Activated gamma-delta T cell treated with anti-CD3 and anti-CD28 coated beads, Interleukin-2, amount 50 U/mL, for 16 hours (primary cell): ENCODE data around the gene WBP11.

Source experiments
- DNase-seq: peaks from one replicate; pipeline ENCODE4 v3.0.0-alpha.2; 2020; ENCODE audit warnings: low read depth

WBP11 gene

DNA sequence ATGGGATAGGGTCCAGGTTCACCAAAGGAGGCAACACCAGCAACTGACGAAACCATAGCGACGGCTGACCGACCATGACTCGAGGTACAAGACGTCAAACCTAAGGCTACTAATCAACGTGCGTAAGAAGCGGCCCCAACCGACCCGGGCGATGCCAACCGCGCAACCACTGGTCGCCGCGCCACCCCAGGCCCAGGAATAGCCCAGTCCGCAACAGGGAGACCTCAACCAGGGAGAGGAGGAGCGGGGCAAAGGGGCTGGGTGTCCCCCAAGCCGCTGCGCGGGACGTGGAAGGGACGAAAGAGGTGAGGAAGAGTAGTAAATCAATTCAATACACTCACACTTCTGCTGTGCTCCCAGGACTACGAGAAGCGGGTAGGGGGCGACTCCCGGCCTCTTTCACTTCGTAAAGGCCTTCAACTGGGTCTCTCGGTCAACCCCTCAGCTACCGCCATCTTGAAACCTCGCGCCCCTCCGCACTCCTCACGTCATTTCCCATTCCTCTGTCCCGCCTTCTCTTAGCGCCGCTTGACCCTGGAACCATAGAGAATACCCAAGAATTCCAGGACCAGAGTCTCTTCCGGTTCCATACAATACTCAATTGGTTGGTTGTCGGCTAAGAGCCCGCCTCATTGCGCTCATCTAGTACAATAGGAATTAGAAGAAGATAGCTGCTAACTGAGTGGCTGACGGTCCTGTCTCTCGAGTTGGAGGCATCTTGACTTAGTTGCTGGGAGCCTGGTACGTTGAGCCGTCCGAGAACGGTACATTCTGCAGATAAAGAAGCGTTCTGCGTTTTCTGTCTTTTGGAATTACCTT is at the start of gene WBP11, which contains the start of gene C12orf60:
Gene WBP11, minus strand, starts transcription at position 468 of the 819 bp plus-strand sequence. CDS start 2,095 bp downstream, outside the sequence.
Gene C12orf60, plus strand, starts transcription at position 660 of the 819 bp plus-strand sequence. CDS start 19,266 bp downstream, outside the sequence.
- peak; percentile 79 for DNase-seq

DNA sequence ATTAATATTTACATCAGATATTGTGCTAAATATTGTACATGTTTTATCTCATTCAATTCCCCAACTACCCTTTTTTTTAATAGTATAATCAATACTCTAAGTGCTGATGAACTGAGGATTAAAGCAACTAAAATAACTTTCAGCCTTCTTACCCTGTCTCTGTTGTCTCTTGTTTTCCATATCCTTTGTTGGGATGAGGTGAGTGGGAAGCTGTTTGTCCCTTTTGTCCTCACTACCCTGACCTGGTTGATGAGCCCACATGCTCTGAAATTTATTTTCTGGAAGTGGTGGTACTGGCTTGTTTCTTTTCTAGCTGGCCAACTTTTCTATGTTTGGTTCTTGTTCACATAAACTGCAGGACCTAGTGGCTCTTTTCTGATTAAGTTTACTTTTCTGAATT is 49.6 kb upstream of the WBP11 start:
- no peak for DNase-seq

DNA sequence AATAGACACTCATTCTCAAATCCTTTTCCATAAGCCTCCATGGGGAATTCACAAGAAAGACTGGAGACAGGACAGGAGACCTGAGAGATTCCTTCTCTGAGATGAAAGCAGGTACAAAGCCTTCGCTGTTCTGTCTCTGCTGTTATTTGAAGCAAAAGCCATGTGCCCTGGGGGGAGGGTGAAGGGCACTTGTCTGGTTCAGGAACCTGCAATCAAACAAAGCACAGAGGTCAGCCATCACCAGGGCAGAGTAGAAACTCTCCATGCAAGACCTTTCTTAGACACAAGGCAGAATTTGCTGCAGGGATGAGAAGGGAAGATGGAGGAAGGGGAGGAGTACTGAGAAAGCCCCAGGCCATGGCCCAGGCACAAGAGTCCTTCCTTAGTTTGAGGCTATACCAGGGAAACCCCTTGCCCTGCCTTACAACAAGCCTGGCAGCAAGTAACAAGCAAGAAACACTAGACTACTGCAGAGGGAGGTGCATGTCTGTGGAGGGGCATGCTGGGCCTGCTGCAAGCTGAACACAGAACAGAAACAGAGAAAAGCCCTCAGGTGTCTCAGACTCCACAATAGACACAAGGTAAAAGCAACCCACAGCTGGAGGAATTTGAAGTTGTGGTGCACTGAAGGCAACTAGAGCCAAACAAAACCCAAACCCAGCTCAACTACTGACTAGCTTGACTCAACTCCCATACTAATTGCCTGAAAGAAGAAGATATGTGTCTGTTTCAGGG is 47.8 kb upstream of the WBP11 start:
- no peak for DNase-seq

DNA sequence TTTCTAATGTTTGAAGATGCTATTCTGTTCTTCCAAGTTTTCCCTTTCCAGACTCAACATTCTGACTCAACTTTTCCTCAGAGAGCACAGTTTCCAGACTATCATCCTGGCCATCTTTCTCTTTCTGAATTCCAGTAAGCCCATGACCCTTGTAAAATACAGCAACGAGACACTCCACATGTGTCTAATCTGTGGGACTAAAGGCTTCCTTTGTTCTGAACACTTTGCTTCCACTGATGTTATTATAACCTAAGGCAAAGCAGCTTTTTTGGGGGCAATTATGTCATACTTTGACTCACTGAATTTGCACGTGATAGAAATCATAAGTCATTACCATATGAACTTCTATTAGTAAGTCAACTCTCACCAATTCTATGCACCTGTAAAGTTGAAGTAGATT is 46.4 kb upstream of the WBP11 start:
- no peak for DNase-seq

DNA sequence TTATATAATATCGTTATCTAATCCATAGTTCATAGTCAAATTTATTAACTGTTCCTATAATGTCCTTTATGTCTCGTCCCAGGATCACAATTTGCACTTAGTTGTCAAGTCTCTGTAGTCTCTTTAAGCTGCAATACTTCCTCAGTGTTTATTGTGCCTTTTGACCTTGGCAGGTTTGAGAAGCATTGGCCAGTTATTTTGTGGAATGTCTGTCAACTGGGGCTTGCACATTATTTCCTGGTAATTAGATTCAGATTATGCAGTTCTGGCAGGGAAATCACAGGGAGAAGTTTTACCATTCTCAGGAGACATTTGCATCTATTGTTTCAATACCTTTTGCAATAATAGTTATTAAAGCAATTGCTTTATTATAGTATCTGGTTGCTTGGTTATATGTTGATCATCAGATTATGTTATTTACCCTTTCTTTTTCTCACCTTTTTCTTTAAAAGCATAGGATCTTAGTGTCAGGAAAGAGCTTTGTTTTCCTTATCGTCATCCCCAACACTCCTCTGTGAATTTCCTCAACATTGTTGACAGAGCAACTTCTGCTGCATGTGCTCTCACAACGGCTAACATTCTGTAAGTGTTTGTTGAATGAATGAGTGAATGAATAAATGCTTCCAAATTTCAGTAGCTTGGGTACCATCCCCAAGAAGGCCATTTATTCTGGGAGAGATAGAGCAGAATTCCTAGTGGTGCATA is 43.8 kb upstream of the WBP11 start:
- DNase-seq = no peak

DNA sequence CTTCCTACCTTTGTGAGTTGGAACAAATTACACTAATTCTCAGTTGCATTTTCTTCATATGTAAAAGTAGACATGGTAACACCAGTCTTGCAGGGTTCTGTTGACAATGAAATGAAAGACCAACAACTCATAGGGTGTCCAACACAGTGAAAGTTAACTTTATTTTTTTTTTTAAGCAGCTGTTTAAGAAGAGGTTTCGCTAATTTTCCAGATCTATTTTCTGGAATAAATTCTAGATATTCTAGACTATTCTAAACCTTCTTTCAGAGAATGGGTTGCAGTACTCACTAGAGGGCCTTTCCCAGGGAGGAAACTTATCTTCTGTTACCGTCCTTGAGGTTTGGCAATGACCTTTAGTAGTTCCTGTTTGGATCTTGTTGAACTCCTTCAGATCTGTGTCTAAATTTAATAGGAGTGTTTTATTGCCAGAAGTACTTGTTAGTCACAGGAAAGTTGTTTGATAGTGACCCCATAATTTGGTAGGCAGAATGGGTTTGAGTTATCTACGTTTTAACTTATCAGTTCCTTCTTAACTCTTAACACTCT is 42.8 kb upstream of the WBP11 start:
- no peak for DNase-seq

DNA sequence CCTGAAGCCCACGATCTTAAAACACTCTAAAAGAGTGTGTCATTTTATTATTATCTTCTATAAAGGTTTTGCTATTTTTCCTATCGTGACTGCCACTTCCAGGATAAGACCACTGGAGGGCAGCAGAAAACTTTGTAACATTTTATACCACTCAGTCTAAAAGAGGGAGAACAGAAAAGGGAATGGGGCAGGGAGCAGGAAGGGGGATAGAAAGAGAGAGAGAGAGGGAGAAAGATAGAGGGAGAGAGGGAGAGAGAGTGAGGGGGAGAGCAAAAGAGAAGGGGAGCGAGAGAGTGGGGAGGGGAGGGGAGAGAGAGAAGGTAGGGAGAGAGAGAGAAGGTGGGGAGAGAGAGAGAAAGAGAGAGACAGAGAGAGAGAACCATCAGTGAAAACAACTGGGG is 42.1 kb upstream of the WBP11 start:
- peak; percentile 21 for DNase-seq

DNA sequence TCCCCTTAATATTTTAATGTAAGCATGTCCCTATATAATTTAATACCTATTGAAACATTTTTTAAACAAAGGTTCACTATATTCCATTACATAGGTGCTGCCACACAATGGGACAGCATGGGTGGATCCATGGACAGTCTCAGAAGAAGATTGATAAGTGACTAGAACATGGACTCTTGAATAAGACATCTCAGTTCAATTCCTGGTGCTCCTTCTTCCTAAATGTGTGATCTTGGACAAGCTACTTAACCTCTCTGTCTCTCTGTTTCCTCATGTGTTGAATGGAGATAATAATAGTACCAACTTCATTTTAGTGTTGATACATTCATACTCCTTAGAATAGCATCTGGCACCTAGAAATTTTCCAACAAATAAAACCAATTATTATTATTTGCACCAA is 41.1 kb upstream of the WBP11 start:
- no peak for DNase-seq

DNA sequence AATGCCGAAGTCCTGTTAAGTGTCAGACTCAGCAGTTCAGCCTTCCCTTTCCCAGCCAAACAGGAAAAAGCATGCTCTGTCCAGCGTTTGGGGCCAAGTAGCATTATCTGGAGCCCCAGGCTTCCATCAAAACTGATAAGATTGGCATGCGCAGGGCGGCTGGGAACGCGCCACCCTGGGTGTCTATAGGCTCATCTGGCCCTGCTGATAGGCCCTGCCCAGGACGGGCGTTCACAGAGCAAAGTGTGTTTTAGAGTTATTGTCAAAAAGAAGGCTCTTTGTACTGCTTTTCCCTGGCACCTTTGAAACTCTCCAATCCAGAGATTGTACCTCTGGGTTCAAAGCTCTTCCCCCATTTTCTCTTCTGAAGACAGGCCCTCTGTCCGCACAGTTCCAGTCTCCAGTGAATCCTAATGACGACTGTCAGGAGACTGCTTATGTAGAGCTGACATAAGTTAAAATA is 40.2 kb upstream of the WBP11 start, which contains the start of gene ART4:
Gene ART4, minus strand, starts transcription at position 102 of the 463 bp plus-strand sequence. CDS start 413 bp downstream, outside the sequence.
- no peak for DNase-seq

DNA sequence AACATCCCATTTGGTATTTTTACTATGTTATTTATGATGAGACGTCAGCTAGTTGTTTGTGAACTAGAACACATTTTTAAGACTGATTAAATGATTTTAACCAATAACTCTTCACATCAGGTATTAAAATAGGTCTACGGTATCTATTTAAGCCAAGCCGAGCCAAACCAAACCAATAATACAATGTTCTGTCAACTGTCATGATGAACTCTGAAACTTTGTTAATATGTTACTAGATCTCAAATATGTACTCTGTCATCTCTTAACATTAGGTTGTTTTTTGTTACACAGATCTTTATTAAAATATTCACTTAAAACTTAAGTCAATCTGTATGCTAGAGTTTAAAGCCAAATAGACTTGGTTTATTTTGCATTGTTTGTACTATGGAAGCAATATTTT is 39.0 kb upstream of the WBP11 start:
- DNase-seq = no peak

DNA sequence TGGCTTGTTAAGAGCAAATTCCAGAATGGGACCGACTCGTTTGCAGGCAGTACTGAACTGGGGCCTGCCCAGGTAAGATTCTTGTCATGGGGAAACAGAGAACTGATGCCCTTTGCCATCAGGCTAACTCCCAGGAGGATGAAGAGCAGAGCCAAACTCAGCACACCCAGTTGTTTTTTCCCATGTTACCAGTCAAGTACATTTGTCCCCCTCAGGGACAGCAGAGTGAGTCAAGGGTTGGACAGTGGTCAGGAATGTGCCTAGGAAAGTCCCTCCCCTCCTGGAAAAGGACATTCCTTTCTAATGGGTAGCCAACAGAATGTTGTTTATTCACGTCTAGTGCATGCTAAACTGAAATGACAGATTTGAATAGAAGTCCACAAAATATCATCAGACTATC is 38.5 kb upstream of the WBP11 start:
- no peak for DNase-seq

DNA sequence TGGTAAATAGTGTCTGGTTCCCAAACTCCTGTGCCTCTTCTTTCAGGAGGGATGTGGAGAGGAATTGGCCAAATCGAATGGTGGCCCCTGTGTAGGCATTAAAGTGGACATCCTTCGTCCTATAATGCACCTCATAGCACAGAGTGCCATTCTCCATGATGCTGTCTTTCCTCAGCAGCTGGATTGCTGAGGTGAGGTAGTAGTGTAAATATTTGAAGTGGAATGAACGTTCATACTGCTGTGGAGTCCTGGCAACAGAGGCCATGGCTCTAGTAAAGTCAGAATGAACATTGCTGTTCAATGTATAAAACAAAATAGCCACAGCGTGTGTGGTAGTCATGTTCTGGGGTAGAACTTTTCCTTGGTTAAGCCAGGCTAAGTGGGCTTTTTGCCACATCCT is 37.3 kb upstream of the WBP11 start:
- DNase-seq = no peak

DNA sequence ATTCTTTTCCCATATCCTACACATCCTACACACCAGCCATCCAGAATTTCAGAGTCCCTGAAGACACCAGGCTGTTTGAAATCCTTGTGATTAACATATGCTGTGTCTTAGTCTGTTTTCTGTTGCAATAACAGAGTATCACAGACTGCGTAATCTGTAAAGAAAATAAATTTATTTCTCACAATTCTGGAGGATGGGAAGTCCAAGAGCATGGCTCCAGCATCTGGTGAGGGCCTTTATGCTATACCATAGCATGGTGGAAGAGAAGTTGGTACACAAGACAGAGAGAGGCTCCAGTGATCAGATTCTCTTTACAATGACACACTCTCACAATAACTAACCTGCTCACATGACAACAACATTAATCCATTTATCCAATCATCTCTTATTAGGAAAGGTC is 36.0 kb upstream of the WBP11 start:
- no peak for DNase-seq

DNA sequence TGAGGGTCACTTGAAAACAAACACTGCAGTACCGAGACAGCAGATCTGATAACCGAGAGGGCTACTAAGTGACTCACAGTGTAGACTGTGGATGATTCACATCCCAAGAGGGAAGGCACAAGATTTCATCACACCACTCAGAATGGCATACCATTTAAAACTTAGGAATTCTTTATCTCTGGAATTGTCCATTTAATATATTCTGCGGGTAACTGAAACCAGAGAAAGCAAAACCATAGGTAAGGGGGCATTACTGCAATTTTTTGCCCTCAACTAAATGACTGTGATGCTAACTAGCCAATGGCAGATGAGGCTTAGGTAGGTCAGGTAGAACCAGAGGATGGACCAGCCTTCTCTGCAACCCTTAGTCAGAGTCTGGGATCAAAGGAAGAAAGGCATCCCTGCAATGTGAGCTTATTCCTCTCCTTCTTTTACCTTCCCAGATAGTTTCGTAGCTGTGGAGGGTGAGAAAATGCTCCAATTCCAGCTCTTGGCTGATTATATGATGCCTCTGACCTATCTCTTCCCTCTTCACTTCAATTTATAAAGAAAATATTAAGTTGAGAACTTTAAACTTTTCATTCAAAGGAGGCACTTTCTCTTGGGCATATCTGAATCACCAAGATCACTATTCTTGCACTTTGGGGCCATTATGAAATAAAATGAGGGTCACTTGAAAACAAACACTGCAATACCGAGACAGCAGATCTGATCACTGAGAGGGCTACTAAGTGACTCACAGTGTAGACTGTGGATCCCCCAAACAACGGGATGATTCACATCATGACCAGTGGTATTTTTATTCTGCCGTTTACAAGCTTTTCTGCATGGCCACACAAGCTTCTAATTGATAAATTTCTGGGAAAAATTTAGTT is 33.3 kb upstream of the WBP11 start:
- no peak for DNase-seq

DNA sequence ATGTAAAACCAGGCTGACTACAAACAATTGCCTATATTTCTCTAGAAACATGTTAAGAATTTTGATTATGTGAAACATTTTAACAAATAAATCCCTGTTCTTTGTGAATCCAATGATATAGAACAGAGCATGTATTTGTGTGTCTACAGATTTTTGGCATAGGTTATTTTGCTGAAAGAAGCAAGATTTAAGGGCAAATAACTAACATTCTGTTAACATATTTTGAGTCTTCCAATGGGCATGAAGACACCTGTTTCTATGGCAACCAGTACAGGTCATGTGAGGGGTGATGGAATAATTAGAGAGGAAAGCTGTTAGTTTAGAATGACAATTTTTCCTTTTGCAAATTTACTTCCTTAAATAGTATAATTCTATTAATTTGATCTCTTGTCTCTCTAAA is 31.2 kb upstream of the WBP11 start:
- no peak for DNase-seq

DNA sequence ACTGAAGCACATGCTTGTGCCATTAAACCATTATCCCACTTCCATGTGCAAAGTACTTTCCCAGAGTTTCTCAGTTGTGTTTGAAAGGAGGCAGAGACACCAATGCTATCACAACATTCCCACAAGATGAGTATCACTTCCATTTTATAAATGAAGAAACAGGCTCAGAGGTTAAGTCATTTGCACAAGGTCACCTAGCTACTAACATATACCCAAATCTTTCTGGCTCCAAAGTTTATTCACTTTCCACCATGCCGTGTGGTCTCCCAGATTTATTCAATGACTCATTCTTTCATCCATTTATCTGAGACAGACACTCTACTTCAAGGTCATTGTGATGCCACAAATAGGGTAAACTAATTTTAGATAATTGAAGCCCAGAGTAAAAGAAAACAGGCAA is 30.7 kb upstream of the WBP11 start:
- no peak for DNase-seq

DNA sequence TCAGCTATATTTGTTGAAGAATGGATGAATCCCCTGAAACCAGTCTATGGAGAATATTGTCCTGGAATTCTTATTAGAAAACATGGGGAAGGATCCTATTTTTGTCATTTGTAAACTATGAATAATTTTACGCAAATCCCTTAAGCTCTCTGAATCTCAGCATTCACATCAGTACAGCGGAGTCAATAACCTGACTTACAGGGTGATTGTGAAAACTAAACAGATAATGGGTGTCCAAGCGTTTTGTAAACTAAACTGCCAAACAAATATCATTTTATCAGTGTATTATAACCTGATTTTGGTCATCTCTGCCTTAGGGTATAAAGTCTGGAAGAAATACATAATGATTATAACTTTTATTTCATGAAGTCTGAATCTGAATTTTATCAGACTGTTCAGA is 30.1 kb upstream of the WBP11 start:
- DNase-seq = no peak

DNA sequence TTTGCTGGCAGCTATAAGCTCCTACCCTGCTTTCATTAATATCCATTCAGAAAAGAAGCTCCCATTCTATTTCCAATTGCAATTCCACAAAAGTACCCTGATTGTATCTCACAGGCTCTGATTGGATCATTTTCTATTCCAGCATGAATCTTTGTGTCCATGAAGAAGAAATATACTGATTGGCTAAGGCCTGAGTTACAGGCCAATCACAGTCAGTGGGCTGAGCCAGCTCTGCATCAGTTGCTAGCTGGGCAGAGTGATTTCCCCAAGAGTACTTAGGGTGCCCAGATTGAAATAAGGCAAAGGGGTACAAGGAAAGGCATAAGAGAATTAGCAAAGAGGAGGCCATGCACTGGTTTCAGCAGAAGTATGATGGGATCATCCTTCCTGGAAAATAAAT is 25.6 kb upstream of the WBP11 start:
- DNase-seq = no peak

DNA sequence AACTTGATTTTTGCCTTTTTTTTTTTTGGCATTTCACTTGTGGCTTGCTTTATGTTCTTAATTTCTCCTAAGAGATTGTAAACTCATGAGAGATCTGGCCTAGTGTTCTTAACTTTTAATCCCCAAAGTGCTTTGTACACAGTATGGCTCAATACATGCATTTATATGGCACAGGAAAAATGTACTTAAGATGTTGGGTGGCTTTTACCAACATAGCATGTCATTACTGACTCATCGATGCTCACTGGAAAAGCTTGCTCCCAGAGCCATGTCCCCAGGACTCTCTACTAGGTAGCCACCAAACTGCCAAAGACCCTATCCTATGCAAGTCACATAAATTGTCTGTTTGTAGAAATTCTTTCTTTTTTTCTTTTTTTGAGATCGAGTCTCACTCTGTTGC is 23.8 kb upstream of the WBP11 start:
- DNase-seq = no peak

DNA sequence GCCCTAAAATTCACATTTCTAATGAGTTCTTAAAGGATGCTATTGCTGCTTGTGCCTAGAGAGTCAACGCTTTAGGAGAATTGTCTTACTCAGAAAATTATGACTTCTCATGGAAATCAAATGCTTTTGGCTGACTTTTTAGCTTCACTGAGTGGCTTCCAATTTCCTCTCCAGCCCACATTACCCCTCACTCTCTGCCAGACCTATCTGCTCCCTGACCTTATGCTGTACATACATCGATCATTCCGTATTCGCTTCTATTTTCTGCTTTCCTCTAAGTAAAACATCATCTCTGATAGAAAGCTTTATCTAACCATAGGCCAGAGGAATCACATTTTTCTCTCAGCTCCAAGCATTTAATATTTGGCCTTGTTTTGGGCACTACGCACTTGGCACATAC is 23.2 kb upstream of the WBP11 start:
- no peak for DNase-seq

DNA sequence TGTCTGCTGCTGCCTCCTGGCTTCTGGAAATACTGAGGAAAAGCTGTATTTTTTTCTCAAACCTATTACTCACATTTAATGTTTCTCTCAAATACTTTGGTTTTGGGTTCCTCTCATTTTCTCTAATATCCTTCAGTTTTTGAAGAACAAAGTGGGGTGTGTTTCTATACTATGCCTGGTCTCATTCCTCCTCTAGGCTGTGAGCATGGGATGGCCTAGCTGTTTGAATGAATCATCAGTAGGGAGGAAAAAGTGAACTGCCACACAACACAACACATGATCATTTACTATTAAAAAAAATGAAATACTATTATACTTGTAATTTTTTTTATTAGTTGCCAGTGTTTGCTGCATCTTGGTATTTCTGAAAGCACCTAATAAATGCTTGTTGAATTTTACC is 22.0 kb upstream of the WBP11 start:
- DNase-seq = no peak
